ENCODE measurements around the gene RPN2. TPM values are rescaled to one million over a fixed set of nuclear protein-coding genes. Genes with fewer than 3 reads are reported as not detected.

RPN2 gene
- polyA plus RNA-seq, 1 donor from 2014 or later: 196 TPM

DNA sequence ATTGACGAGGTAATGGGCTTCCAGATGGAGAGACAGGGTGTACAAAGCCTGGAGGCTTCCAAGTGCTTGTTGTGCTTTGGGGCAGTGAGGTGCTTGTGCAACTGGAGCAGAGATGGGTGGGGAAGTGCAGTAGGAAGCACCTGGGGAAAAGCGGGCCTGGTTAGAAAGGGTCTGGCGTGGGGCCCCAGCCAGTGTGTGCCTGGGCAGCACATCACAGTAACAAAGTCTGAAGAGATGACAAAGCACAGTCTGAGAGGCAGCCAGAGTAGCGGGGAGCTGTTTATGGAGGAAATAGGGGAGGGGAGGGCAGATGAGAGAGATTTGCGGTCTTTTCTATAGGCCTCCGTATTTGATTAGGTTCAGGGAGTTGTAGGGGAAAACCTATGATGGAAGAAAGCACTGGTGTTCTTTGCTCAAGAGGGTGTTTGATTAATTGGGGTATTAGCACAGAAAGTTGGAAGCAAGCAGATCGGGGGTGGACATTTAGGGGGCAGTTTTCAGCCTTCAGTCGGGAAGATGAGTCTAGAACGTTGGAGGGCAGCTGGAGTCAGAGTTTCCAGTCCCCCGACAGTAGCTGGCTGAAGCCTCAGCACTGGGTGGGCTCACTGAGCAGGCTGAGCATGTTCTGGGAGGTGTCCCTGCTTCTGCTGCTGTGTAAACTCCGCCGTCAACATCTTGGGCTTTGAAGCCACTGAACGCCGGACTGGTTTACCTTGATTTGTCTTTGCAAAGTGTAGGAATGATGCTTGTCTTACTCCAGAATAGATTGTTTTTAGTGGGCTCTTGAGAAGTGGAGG is 15.7 kb downstream of the RPN2 start:
- Mint-ChIP-seq H3K9me3 (no peaks in the 10 kb centered on the region), H3K4me1 (peaks cover 31 to 44% (median 36%) of the 10 kb centered on the region in 3 donors), H3K4me3 (peak overlapping the region in 1 of 4 donors; percentile 51), H3K27me3 (no peaks in the 10 kb centered on the region), H3K27ac (no peak overlapping the region), H3K36me3 (peaks cover 3% of the 10 kb centered on the region)

- Mint-ChIP-seq H3K4me1 (peaks cover 15 to 19% (median 16%) of the 10 kb centered on the region in 3 donors), H3K27me3 (no peaks in the 10 kb centered on the region), H3K36me3 (peaks cover 5% of the 10 kb centered on the region), H3K4me3 (no peak overlapping the region), H3K27ac (no peak overlapping the region), H3K9me3 (no peaks in the 10 kb centered on the region)
These were observed 20.0 kb downstream of the RPN2 start for GRCh38 chr20:37198932-37199660.

DNA sequence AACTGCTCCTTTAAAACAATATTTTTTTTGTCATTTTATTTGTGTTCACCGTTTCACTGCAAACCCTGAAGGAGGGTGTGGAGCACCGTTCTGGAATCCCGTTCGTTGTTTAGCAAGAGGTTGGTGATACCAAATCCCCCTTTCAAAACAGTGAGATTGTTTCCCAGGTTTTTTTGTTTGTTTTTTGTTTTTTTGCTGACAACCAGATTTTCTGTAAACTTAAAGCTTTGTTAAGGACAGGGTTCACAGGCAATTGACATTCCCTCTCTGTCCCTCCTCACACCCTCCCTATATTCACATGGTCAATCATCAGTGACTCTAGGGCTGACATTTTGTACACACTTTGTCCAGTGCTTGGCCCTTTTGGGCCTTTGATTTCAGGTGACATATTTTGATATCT is 21.2 kb downstream of the RPN2 start:
- H3K27ac Mint-ChIP-seq: no peak overlapping the region
- H3K27me3 Mint-ChIP-seq: no peaks in the 10 kb centered on the region
- no peak overlapping the region for H3K4me3 Mint-ChIP-seq
- H3K36me3 Mint-ChIP-seq: peaks cover 5% of the 10 kb centered on the region
- H3K9me3 Mint-ChIP-seq: no peaks in the 10 kb centered on the region
- peaks cover 8 to 11% (median 10%) of the 10 kb centered on the region in 3 donors for H3K4me1 Mint-ChIP-seq

- Mint-ChIP-seq H3K27me3 (no peaks in the 10 kb centered on the region), H3K4me1 (peaks cover 3 to 8% (median 6%) of the 10 kb centered on the region in 3 donors), H3K27ac (no peak overlapping the region), H3K4me3 (no peak overlapping the region), H3K9me3 (no peaks in the 10 kb centered on the region), H3K36me3 (peaks cover 5% of the 10 kb centered on the region)
These were observed 22.0 kb downstream of the RPN2 start for GRCh38 chr20:37200926-37201826.

- Mint-ChIP-seq H3K27me3 (no peaks in the 10 kb centered on the region), H3K27ac (no peak overlapping the region), H3K36me3 (peaks cover 5% of the 10 kb centered on the region), H3K4me3 (no peak overlapping the region), H3K9me3 (no peaks in the 10 kb centered on the region), H3K4me1 (peaks cover under 1 to 6% (median 3%) of the 10 kb centered on the region in 3 donors)
These were observed 22.7 kb downstream of the RPN2 start for GRCh38 chr20:37201827-37202162.

GRCh38 chr20:37202267-37202943 is 23.3 kb downstream of the RPN2 start:
- peaks cover 2% of the 10 kb centered on the region for H3K36me3 Mint-ChIP-seq
- H3K4me3 Mint-ChIP-seq: no peak overlapping the region
- H3K4me1 Mint-ChIP-seq: peaks cover 0 to 1% (median 0%) of the 10 kb centered on the region in 3 donors

GRCh38 chr20:37204056-37204455 is 24.9 kb downstream of the RPN2 start:
- Mint-ChIP-seq H3K27ac (no peak overlapping the region), H3K9me3 (no peaks in the 10 kb centered on the region), H3K27me3 (no peaks in the 10 kb centered on the region), H3K36me3 (peaks cover 2% of the 10 kb centered on the region), H3K4me1 (no peaks in the 10 kb centered on the region), H3K4me3 (no peak overlapping the region)

More at GRCh38 chr20:37202267-37202943, 23.3 kb downstream of the RPN2 start:
- Mint-ChIP-seq H3K27me3 (no peaks in the 10 kb centered on the region), H3K27ac (no peak overlapping the region), H3K9me3 (no peaks in the 10 kb centered on the region)

- H3K36me3 Mint-ChIP-seq: peaks cover 2% of the 10 kb centered on the region
- peak overlapping the region in 1 of 3 donors; percentile 13 for H3K27ac Mint-ChIP-seq
- H3K4me3 Mint-ChIP-seq: no peak overlapping the region
These were observed 26.0 kb downstream of the RPN2 start for GRCh38 chr20:37205130-37205529.

DNA sequence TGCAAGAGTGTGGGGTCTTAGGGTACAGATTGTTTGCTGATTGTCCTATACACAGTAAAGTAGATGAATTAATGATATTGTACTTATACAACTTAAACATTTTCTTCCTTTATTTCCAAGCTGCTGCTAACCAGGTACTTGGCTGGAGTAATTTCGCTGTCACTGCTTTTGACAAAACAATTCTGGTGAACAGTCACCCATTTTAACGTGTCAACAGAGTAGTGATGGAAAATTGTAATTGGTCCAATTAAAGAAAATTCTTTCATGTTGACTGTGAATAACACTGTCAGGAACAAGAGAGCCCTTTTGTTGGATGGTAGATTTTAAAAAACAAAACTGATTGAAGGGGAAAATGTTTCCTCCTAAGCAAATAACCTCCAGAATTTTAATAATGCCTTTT is 26.7 kb downstream of the RPN2 start:
- Mint-ChIP-seq H3K4me1 (no peaks in the 10 kb centered on the region), H3K27me3 (no peaks in the 10 kb centered on the region), H3K4me3 (no peak overlapping the region), H3K36me3 (no peaks in the 10 kb centered on the region), H3K27ac (no peak overlapping the region), H3K9me3 (no peaks in the 10 kb centered on the region)

More at GRCh38 chr20:37205130-37205529, 26.0 kb downstream of the RPN2 start:
- Mint-ChIP-seq H3K9me3 (no peaks in the 10 kb centered on the region), H3K4me1 (no peaks in the 10 kb centered on the region), H3K27me3 (no peaks in the 10 kb centered on the region)

- Mint-ChIP-seq H3K27me3 (no peaks in the 10 kb centered on the region), H3K9me3 (no peaks in the 10 kb centered on the region), H3K4me3 (no peak overlapping the region), H3K36me3 (no peaks in the 10 kb centered on the region), H3K27ac (no peak overlapping the region), H3K4me1 (no peaks in the 10 kb centered on the region)
These were observed 28.0 kb downstream of the RPN2 start for GRCh38 chr20:37207171-37207570.

DNA sequence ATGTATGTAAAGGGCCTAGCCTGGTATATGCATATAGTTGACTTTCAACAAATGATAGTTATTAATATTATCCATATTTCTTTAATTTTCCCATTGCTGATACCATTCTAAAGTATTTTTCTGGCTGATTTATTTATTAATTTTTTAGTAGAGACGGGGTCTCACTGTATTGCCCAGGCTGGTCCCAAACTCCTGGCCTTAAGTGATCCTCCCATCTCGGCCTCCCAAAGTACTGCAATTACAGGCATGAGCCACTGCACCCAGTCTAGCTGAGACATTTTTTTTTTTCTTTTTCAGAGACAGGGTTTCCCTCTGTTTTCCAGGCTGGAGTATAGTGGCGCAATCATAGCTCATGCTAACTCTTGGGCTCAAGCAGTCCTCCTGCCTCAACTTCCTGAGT is 30.1 kb downstream of the RPN2 start:
- Mint-ChIP-seq H3K36me3 (peaks cover 2% of the 10 kb centered on the region), H3K9me3 (no peaks in the 10 kb centered on the region), H3K27ac (no peak overlapping the region), H3K4me3 (no peak overlapping the region), H3K4me1 (no peaks in the 10 kb centered on the region), H3K27me3 (no peaks in the 10 kb centered on the region)

DNA sequence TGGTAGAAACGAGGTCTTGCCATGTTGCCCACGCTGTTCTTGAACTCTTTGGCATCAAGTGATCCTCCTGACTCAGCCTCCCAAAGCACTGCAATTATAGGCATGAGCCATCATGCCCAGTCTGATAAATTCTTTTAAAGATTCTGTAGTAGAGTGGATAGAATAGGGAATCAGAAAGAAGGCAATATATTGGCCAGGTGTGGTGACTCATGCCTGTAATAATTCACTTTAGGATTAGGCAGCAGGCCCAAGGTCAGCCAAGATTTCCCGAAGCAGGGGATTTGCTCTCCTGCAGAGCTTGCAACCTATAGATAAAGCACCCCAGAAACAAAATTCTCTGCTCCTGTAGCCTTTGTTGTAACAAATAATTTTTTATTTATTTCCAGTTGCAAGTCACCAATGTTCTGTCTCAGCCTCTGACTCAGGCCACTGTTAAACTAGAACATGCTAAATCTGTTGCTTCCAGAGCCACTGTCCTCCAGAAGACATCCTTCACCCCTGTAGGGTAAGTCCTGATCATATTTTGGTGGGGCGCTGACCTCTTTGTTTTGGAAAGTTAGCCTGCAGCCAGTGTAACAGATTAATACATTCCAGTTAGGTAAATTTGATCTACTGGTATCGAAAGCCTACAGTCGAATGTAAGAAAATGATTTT is 30.7 kb downstream of the RPN2 start:
- Mint-ChIP-seq H3K4me1 (no peaks in the 10 kb centered on the region), H3K36me3 (peaks cover 2% of the 10 kb centered on the region)

GRCh38 chr20:37218441-37218840 is 39.3 kb downstream of the RPN2 start:
- Mint-ChIP-seq H3K36me3 (peaks cover 9% of the 10 kb centered on the region), H3K27me3 (no peaks in the 10 kb centered on the region), H3K4me1 (peaks cover 0 to 4% (median 0%) of the 10 kb centered on the region in 3 donors), H3K4me3 (no peak overlapping the region), H3K9me3 (no peaks in the 10 kb centered on the region), H3K27ac (no peak overlapping the region)

More for the DNA sequence above, 30.7 kb downstream of the RPN2 start:
- Mint-ChIP-seq H3K27me3 (no peaks in the 10 kb centered on the region), H3K4me3 (no peak overlapping the region), H3K9me3 (no peaks in the 10 kb centered on the region), H3K27ac (no peak overlapping the region)

DNA sequence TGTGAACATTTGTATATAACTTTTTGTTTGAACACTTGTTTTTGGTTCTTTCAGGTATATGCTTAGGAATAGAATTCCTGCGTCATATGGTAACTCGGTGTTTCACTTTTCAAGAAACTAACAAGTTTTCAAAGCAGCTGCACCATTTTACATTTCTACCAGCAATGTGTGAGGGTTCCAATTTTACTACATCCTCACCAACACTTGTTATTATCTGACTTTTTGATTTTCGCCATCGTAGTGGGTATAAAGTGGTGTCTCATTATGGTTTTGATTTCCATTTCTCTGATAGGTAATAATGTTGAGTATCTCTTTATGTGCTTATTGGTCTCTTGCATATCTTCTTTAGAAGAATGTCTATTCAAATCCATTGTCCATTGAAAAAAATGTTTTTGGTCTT is 39.8 kb downstream of the RPN2 start:
- H3K27ac Mint-ChIP-seq: no peak overlapping the region
- peaks cover 9% of the 10 kb centered on the region for H3K36me3 Mint-ChIP-seq
- H3K4me3 Mint-ChIP-seq: no peak overlapping the region
- no peaks in the 10 kb centered on the region for H3K9me3 Mint-ChIP-seq
- H3K27me3 Mint-ChIP-seq: no peaks in the 10 kb centered on the region
- H3K4me1 Mint-ChIP-seq: peaks cover 0 to 4% (median 0%) of the 10 kb centered on the region in 3 donors

Data from IgD-negative memory B cell (primary cell).